Astrocyte (in vitro differentiated cells and primary cell): ENCODE data around the gene ARHGEF10L. TPM values are rescaled to one million over a fixed set of nuclear protein-coding genes. Genes with fewer than 3 reads are reported as not detected.
A peak's percentile ranks its signal among the peaks of the same experiment; 100 is the strongest.

Experiments used
- DNase-seq: peaks from one replicate; pipeline ENCODE4 v3.0.0-alpha.2; 2010; ENCODE audit warnings: low read depth
- FAIRE-seq: peaks from 2 replicates; lab custom pipeline; 2011; peaks lifted over from hg19 to GRCh38; lab: Jason Lieb, UNC
- H2AFZ ChIP-seq: 2 replicates; pipeline ENCODE4 v1.6.0; 2012; ENCODE audit warnings: low read depth, low read length, inconsistent platforms
- H3K27ac ChIP-seq: 2 replicates; pipeline ENCODE4 v1.5.1; 2011; ENCODE audit warnings: low read depth, low read length, inconsistent platforms
- H3K27me3 ChIP-seq: 2 replicates; pipeline ENCODE4 v1.6.0; 2011; ENCODE audit warnings: low read length, inconsistent platforms; ENCODE audit not compliant: insufficient read depth
- H3K36me3 ChIP-seq: 2 replicates; pipeline ENCODE4 v1.5.1; 2011; ENCODE audit warnings: low read length, inconsistent platforms; ENCODE audit not compliant: insufficient read depth
- H3K4me1 ChIP-seq: 2 replicates; pipeline ENCODE4 v1.5.1; 2011; ENCODE audit warnings: low read length, inconsistent platforms; ENCODE audit not compliant: insufficient read depth
- H3K4me2 ChIP-seq: 2 replicates; pipeline ENCODE4 v1.6.0; 2012; ENCODE audit warnings: low read length, inconsistent platforms
- H3K4me3 ChIP-seq: 2 replicates; pipeline ENCODE4 v1.5.1; 2011; ENCODE audit warnings: low read depth, mild to moderate bottlenecking, low read length, inconsistent platforms; ENCODE audit not compliant: insufficient read depth
- H3K79me2 ChIP-seq: 2 replicates; pipeline ENCODE4 v1.6.0; 2012; ENCODE audit warnings: mild to moderate bottlenecking, low read length, inconsistent platforms; ENCODE audit not compliant: insufficient read depth
- H3K9ac ChIP-seq: 2 replicates; pipeline ENCODE4 v1.6.0; 2012; ENCODE audit warnings: mild to moderate bottlenecking, low read length, inconsistent platforms
- H3K9me3 ChIP-seq: 2 replicates; pipeline ENCODE4 v1.5.1; 2012; ENCODE audit warnings: low read depth, mild to moderate bottlenecking, low read length, inconsistent platforms; ENCODE audit not compliant: insufficient read depth
- H4K20me1 ChIP-seq: 2 replicates; pipeline ENCODE4 v1.6.0; 2012; ENCODE audit warnings: low read length, inconsistent platforms; ENCODE audit not compliant: insufficient read depth
- H3K27ac Mint-ChIP-seq: one replicate; pipeline ENCODE4 v1.8.0; 2021; ENCODE audit warnings: mild to moderate bottlenecking, mixed read lengths; ENCODE audit not compliant: unreplicated experiment
- H3K27me3 Mint-ChIP-seq: one replicate; pipeline ENCODE4 v1.8.0; 2021; ENCODE audit warnings: low read depth, mixed read lengths; ENCODE audit not compliant: unreplicated experiment
- H3K36me3 Mint-ChIP-seq: one replicate; pipeline ENCODE4 v1.8.0; 2021; ENCODE audit warnings: low read depth, mixed read lengths; ENCODE audit not compliant: unreplicated experiment
- H3K4me1 Mint-ChIP-seq: one replicate; pipeline ENCODE4 v1.8.0; 2021; ENCODE audit warnings: low read depth, mixed read lengths; ENCODE audit not compliant: unreplicated experiment
- H3K4me3 Mint-ChIP-seq: one replicate; pipeline ENCODE4 v1.8.0; 2021; ENCODE audit warnings: mild to moderate bottlenecking, moderate library complexity, mixed read lengths; ENCODE audit not compliant: unreplicated experiment
- H3K9me3 Mint-ChIP-seq: one replicate; pipeline ENCODE4 v1.8.0; 2021; ENCODE audit warnings: mild to moderate bottlenecking, mixed read lengths; ENCODE audit not compliant: unreplicated experiment
- CTCF ChIP-seq: IDR thresholded peaks from 2 replicates; pipeline ENCODE4 v1.5.1; 2011; ENCODE audit warnings: low read depth, mild to moderate bottlenecking, inconsistent platforms, low read length, moderate library complexity; ENCODE audit not compliant: insufficient read depth
- EZH2 ChIP-seq: IDR thresholded peaks from 2 replicates; pipeline ENCODE4 v1.6.1; 2012; ENCODE audit warnings: mild to moderate bottlenecking, low read length, inconsistent platforms; ENCODE audit not compliant: insufficient read depth
- total RNA-seq: library from RNA; stranded (reverse); gene quantifications from 2 replicates; pipeline ENCODE4 v1.2.1, GENCODE V29; 2021

Gene ARHGEF10L
- total RNA-seq, 1 donor from 2014 or later: 14.2 TPM

- DNase-seq (peak; percentile 35), FAIRE-seq (no peak)
- H3K4me1 Mint-ChIP-seq: peaks cover 2% of the 10 kb centered on the region
- Histone ChIP-seq H3K79me2 (no peaks in the 10 kb centered on the region), H3K36me3 (no peaks in the 10 kb centered on the region), H2AFZ (peak overlapping the region; percentile 41), H3K9ac (no peak overlapping the region), H3K27ac (no peak overlapping the region), H3K4me2 (no peak overlapping the region), H3K27me3 (peaks cover under 1% of the 10 kb centered on the region), H4K20me1 (no peaks in the 10 kb centered on the region), H3K4me1 (no peaks in the 10 kb centered on the region), H3K4me3 (no peak overlapping the region), H3K9me3 (no peaks in the 10 kb centered on the region)
- H3K4me3 Mint-ChIP-seq: no peak overlapping the region
- H3K27ac Mint-ChIP-seq: no peak overlapping the region
- H3K9me3 Mint-ChIP-seq: peaks cover 2% of the 10 kb centered on the region
- H3K27me3 Mint-ChIP-seq: peaks cover 4% of the 10 kb centered on the region
- H3K36me3 Mint-ChIP-seq: no peaks in the 10 kb centered on the region
- TF ChIP-seq EZH2 (no peak), CTCF (no peak)
These were observed 7.6 kb upstream of the ARHGEF10L start for GRCh38 chr1:17531682-17532487.

GRCh38 chr1:17533201-17533600 is 6.3 kb upstream of the ARHGEF10L start:
- H3K4me3 Mint-ChIP-seq: no peak overlapping the region
- Histone ChIP-seq H2AFZ (no peak overlapping the region), H3K27ac (no peak overlapping the region), H4K20me1 (no peaks in the 10 kb centered on the region), H3K4me3 (no peak overlapping the region), H3K36me3 (no peaks in the 10 kb centered on the region), H3K4me1 (no peaks in the 10 kb centered on the region), H3K9ac (no peak overlapping the region), H3K27me3 (no peaks in the 10 kb centered on the region), H3K9me3 (no peaks in the 10 kb centered on the region), H3K79me2 (no peaks in the 10 kb centered on the region), H3K4me2 (no peak overlapping the region)
- no peak overlapping the region for H3K27ac Mint-ChIP-seq
- TF ChIP-seq CTCF (no peak), EZH2 (no peak)
- no peaks in the 10 kb centered on the region for H3K36me3 Mint-ChIP-seq
- peaks cover 2% of the 10 kb centered on the region for H3K4me1 Mint-ChIP-seq
- peaks cover 2% of the 10 kb centered on the region for H3K9me3 Mint-ChIP-seq
- DNase-seq: no peak
- no peak for FAIRE-seq
- H3K27me3 Mint-ChIP-seq: peaks cover 4% of the 10 kb centered on the region
